HepG2 (cell line): ENCODE measurements around the gene ICAM5. TPM values are rescaled to one million over a fixed set of nuclear protein-coding genes. Genes with fewer than 3 reads are reported as not detected.

Source experiments
- BCL6 ChIP-seq: IDR thresholded peaks from 2 replicates; pipeline ENCODE4 v1.6.1; 2016; ENCODE audit warnings: missing genetic modification reagents, missing compliant biosample characterization
- BHLHE40 ChIP-seq: IDR thresholded peaks from 2 replicates; pipeline ENCODE4 v1.6.1; 2011; ENCODE audit warnings: low read length, improper control_type of control experiment
- CREBL2 ChIP-seq: sonication (generic); formaldehyde crosslinking; IDR thresholded peaks from 2 replicates; pipeline ENCODE4 v1.8.1; 2023; ENCODE audit warnings: missing genetic modification reagents, mild to moderate bottlenecking, borderline replicate concordance
- HNRNPL ChIP-seq: fragments of 200-400 bp; formaldehyde crosslinking; IDR thresholded peaks from 2 replicates; pipeline ENCODE4 v1.6.1; 2017; ENCODE audit warnings: mild to moderate bottlenecking, low read depth, low read length
- HOXA7 ChIP-seq: sonication (generic); formaldehyde crosslinking; IDR thresholded peaks from 2 replicates; pipeline ENCODE4 v1.8.1; 2022; ENCODE audit warnings: mild to moderate bottlenecking, missing genetic modification reagents, moderate library complexity
- KDM5B ChIP-seq: sonication (generic); formaldehyde crosslinking; IDR thresholded peaks from 2 replicates; pipeline ENCODE4 v1.4.0; 2020; ENCODE audit warnings: missing genetic modification reagents, mild to moderate bottlenecking, borderline replicate concordance
- MEIS2 ChIP-seq: sonication (generic); formaldehyde crosslinking; IDR thresholded peaks from 2 replicates; pipeline ENCODE4 v1.9.0; 2021; ENCODE audit warnings: mild to moderate bottlenecking, missing genetic modification reagents
- NR2F1 ChIP-seq, 2 experiments: fragments of 450-650 bp in 1 of 2; formaldehyde crosslinking in 1 of 2; IDR thresholded peaks; 2 replicates each; pipeline versions ENCODE4 v1.5.0 to v1.6.1; 2016 to 2020; ENCODE audit warnings: mild to moderate bottlenecking in 1 of 2, missing compliant biosample characterization in 1 of 2, missing genetic modification reagents in 1 of 2, moderate library complexity in 1 of 2
- PCBP2 ChIP-seq: fragments of 200-400 bp; formaldehyde crosslinking; optimal IDR thresholded peaks from 2 replicates; pipeline ENCODE3; 2018; ENCODE audit warnings: low read length, low read depth; ENCODE audit not compliant: poor library complexity, severe bottlenecking
- PHF8 ChIP-seq: sonication (generic); formaldehyde crosslinking; IDR thresholded peaks from 2 replicates; pipeline ENCODE4 v1.5.0; 2020; ENCODE audit warnings: missing genetic modification reagents
- RAD51 ChIP-seq: fragments of 450-650 bp; IDR thresholded peaks from 2 replicates; pipeline ENCODE4 v1.6.1; 2016; ENCODE audit warnings: borderline replicate concordance
- TRIM24 ChIP-seq: sonication (generic); formaldehyde crosslinking; IDR thresholded peaks from 2 replicates; pipeline ENCODE4 v1.8.0; 2022; ENCODE audit warnings: mild to moderate bottlenecking, missing genetic modification reagents
- YEATS4 ChIP-seq: sonication (generic); formaldehyde crosslinking; IDR thresholded peaks from 2 replicates; pipeline ENCODE4 v1.4.0; 2020; ENCODE audit warnings: missing genetic modification reagents, borderline replicate concordance
- ZBTB26 ChIP-seq: IDR thresholded peaks from 2 replicates; pipeline ENCODE4 v1.6.1; 2016; ENCODE audit warnings: missing compliant biosample characterization, missing genetic modification reagents, borderline replicate concordance
- ZBTB3 ChIP-seq: sonication (generic); formaldehyde crosslinking; IDR thresholded peaks from 2 replicates; pipeline ENCODE4 v1.4.0; 2020; ENCODE audit warnings: low read depth, mild to moderate bottlenecking, moderate library complexity, missing genetic modification reagents, borderline replicate concordance
- ZBTB34 ChIP-seq: sonication (generic); formaldehyde crosslinking; IDR thresholded peaks from 2 replicates; pipeline ENCODE4 v1.8.0; 2022; ENCODE audit warnings: mild to moderate bottlenecking, missing genetic modification reagents
- ZBTB44 ChIP-seq: sonication (generic); formaldehyde crosslinking; IDR thresholded peaks from 2 replicates; pipeline ENCODE4 v1.4.0; 2020; ENCODE audit warnings: missing genetic modification reagents
- ZNF367 ChIP-seq: sonication (generic); formaldehyde crosslinking; IDR thresholded peaks from 2 replicates; pipeline ENCODE4 v1.4.0; 2020; ENCODE audit warnings: missing genetic modification reagents, borderline replicate concordance
- ZNF503 ChIP-seq: sonication (generic); formaldehyde crosslinking; IDR thresholded peaks from 2 replicates; pipeline ENCODE4 v1.4.0; 2020; ENCODE audit warnings: missing genetic modification reagents
- ZNF639 ChIP-seq: conservative IDR thresholded peaks from 2 replicates; pipeline ENCODE4 v1.6.1; 2018; ENCODE audit warnings: missing genetic modification reagents
- ZSCAN9 ChIP-seq: IDR thresholded peaks from 2 replicates; pipeline ENCODE4 v1.6.1; 2016; ENCODE audit warnings: borderline replicate concordance
- polyA plus RNA-seq, 8 experiments: library from polyadenylated mRNA; depleted of rRNA in 3 of 8; stranded (reverse) in 7 of 8; unstranded in 1 of 8; fragments of >200 nt; fragmentation: Illumina TruSeq in 4 of 8; extraction: Trizol in 4 of 8; gene quantifications; 2 replicates each; pipeline versions ENCODE4 v1.2.1 to v1.2.3, GENCODE V29; 2011 to 2016; ENCODE audit warnings: low read depth in 4 of 8, missing spikeins in 1 of 8, mixed read lengths in 1 of 8; ENCODE audit not compliant: insufficient read depth in 1 of 8
- total RNA-seq, 5 experiments: library from RNA; depleted of rRNA; stranded (reverse); fragments of >200 nt; fragmentation: Illumina TruSeq; extraction: Trizol; gene quantifications; 2 replicates each; pipeline ENCODE4 v1.2.3, GENCODE V29; 2016; ENCODE audit warnings: low read depth in 1 of 5

Gene ICAM5
- total and polyA plus RNA-seq, 2 of the 13 experiments (the other 11 are each of a cell fraction or from before 2014, with no cell fraction given), result 0.46 to 1.6 TPM

GRCh38 chr19:10270616-10271394 lies 18.9 kb upstream of the ICAM5 start, which contains the start of gene ICAM1 (continued):
- TF ChIP-seq BCL6 (CRISPR knock-in tag) (peak; percentile 80), ZBTB3 (CRISPR knock-in tag) (no peak), ZBTB26 (CRISPR knock-in tag) (peak; percentile 78; the same call in 1 of the 2 replicates), ZNF367 (CRISPR knock-in tag) (0 out of 2 replicates have a peak, but pooled peaks have one; percentile 18), HOXA7 (CRISPR knock-in tag) (no peak), ZNF503 (CRISPR knock-in tag) (peak; percentile 66; the same call in 1 of the 2 replicates), ZSCAN9 (CRISPR knock-in tag) (peak; percentile 97), ZBTB44 (CRISPR knock-in tag) (0 out of 2 replicates have a peak, but pooled peaks have one; percentile 37), CREBL2 (CRISPR knock-in tag) (no peak), NR2F1 (CRISPR knock-in tag; IDR thresholded peaks at IDR 0.05) (peak; percentile 13 to 46; a peak in 2 of 4 replicates), ZBTB34 (no peak; the same call in 1 of the 2 replicates), TRIM24 (CRISPR knock-in tag) (peak; percentile 74), BHLHE40 (no peak), PCBP2 (no peak), MEIS2 (CRISPR knock-in tag) (peak; percentile 84; the same call in 1 of the 2 replicates), ZNF639 (CRISPR knock-in tag) (peak; percentile 86; the same call in 1 of the 2 replicates), HNRNPL (peak; percentile 80; the same call in 1 of the 2 replicates), RAD51 (no peak), YEATS4 (CRISPR knock-in tag) (peak; percentile 96), KDM5B (CRISPR knock-in tag) (peak; percentile 87), PHF8 (CRISPR knock-in tag) (peak; percentile 86)
